Neural cell (in vitro differentiated cells): ENCODE measurements around the gene PTPRT. TPM values are rescaled to one million over a fixed set of nuclear protein-coding genes. Genes with fewer than 3 reads are reported as not detected.

Experiments
- H2AFZ ChIP-seq: fragments of 200-600, 300-800 bp; sonication (generic), shearing (Covaris generic); 2 replicates; pipeline ENCODE4 v1.6.0; 2014; ENCODE audit warnings: low read depth, mild to moderate bottlenecking, antibody characterized with exemption, low read length, moderate library complexity
- H3F3A ChIP-seq: fragments of 200-600 bp; shearing (Covaris generic); 2 replicates; pipeline ENCODE4 v1.6.1; 2016; ENCODE audit warnings: mild to moderate bottlenecking, moderate library complexity, mixed read lengths, antibody characterized with exemption, low read length; ENCODE audit not compliant: insufficient read depth, poor library complexity, severe bottlenecking
- H3K27ac ChIP-seq: fragments of 200-600, 300-800 bp; sonication (generic), shearing (Covaris generic); 2 replicates; pipeline ENCODE4 v1.5.1; 2014; ENCODE audit warnings: mild to moderate bottlenecking, low read length, moderate library complexity
- H3K27me3 ChIP-seq: fragments of 300-800, 200-600 bp; sonication (generic), shearing (Covaris generic); 2 replicates; pipeline ENCODE4 v1.6.0; 2014; ENCODE audit warnings: mild to moderate bottlenecking, low read depth, low read length, moderate library complexity; ENCODE audit not compliant: insufficient read depth
- H3K36me3 ChIP-seq: fragments of 300-800, 200-600 bp; sonication (generic), shearing (Covaris generic); 2 replicates; pipeline ENCODE4 v1.5.1; 2014; ENCODE audit warnings: mild to moderate bottlenecking, antibody characterized with exemption, low read length, moderate library complexity; ENCODE audit not compliant: insufficient read depth
- H3K4me2 ChIP-seq: fragments of 300-800, 200-600 bp; sonication (generic), shearing (Covaris generic); 2 replicates; pipeline ENCODE4 v1.6.0; 2014; ENCODE audit warnings: mild to moderate bottlenecking, low read length
- H3K4me3 ChIP-seq: fragments of 300-800, 200-600 bp; sonication (generic), shearing (Covaris generic); 2 replicates; pipeline ENCODE4 v1.5.1; 2014; ENCODE audit warnings: mild to moderate bottlenecking, low read length, moderate library complexity
- H3K79me2 ChIP-seq: fragments of 200-600 bp; shearing (Covaris generic); replicated peaks from 2 replicates; pipeline ENCODE4 v1.6.0; 2014; ENCODE audit warnings: mild to moderate bottlenecking, low read length, moderate library complexity; ENCODE audit not compliant: insufficient read depth
- H3K9ac ChIP-seq: fragments of 300-800, 200-600 bp; sonication (generic), shearing (Covaris generic); 2 replicates; pipeline ENCODE4 v1.6.1; 2016; ENCODE audit warnings: mild to moderate bottlenecking, low read length, mixed read lengths
- H3K9me2 ChIP-seq: fragments of 200-600 bp; shearing (Covaris generic); 2 replicates; pipeline ENCODE4 v1.6.1; 2016; ENCODE audit warnings: mild to moderate bottlenecking, low read length, mixed read lengths; ENCODE audit not compliant: insufficient read depth
- H3K9me3 ChIP-seq: fragments of 200-600, 300-800 bp; sonication (generic), shearing (Covaris generic); 2 replicates; pipeline ENCODE4 v1.6.1; 2016; ENCODE audit warnings: mild to moderate bottlenecking, mixed run types, low read length, moderate library complexity, mixed read lengths
- H4K20me1 ChIP-seq: fragments of 200-600 bp; shearing (Covaris generic); 2 replicates; pipeline ENCODE4 v1.6.1; 2016; ENCODE audit warnings: mild to moderate bottlenecking, mixed run types; ENCODE audit not compliant: insufficient read depth
- CTCF ChIP-seq: fragments of 450-650 bp; IDR thresholded peaks from 2 replicates; pipeline ENCODE4 v1.5.1; 2014; ENCODE audit warnings: antibody characterized with exemption, mild to moderate bottlenecking, moderate library complexity; ENCODE audit not compliant: poor library complexity, severe bottlenecking
- EP300 ChIP-seq: fragments of 450-650 bp; conservative IDR thresholded peaks from 2 replicates; pipeline ENCODE4 v1.6.1; 2014; ENCODE audit warnings: antibody characterized with exemption, mild to moderate bottlenecking, moderate library complexity; ENCODE audit not compliant: poor library complexity, severe bottlenecking
- EZH2 ChIP-seq: fragments of 200-600, 300-800 bp; shearing (Covaris generic), sonication (generic); IDR thresholded peaks from 2 replicates; pipeline ENCODE4 v1.6.1; 2014; ENCODE audit warnings: antibody characterized with exemption, low read length, borderline replicate concordance, mild to moderate bottlenecking; ENCODE audit not compliant: insufficient read depth, poor library complexity, severe bottlenecking
- MXI1 ChIP-seq: fragments of 450-650 bp; conservative IDR thresholded peaks from 2 replicates; pipeline ENCODE4 v1.6.1; 2014; ENCODE audit warnings: antibody characterized with exemption, mild to moderate bottlenecking; ENCODE audit not compliant: poor library complexity, severe bottlenecking
- POLR2AphosphoS5 ChIP-seq: IDR thresholded peaks from 2 replicates; pipeline ENCODE4 v1.6.1; 2012
- RAD21 ChIP-seq: fragments of 450-650 bp; conservative IDR thresholded peaks from 2 replicates; pipeline ENCODE4 v1.6.1; 2014; ENCODE audit warnings: antibody characterized with exemption, mild to moderate bottlenecking, moderate library complexity
- REST ChIP-seq: IDR thresholded peaks from 2 replicates; pipeline ENCODE4 v1.6.1; 2012; ENCODE audit warnings: borderline replicate concordance
- SMC3 ChIP-seq: fragments of 450-650 bp; conservative IDR thresholded peaks from 2 replicates; pipeline ENCODE4 v1.6.1; 2014; ENCODE audit warnings: antibody characterized with exemption, mild to moderate bottlenecking, moderate library complexity; ENCODE audit not compliant: poor library complexity
- TAF1 ChIP-seq: IDR thresholded peaks from 2 replicates; pipeline ENCODE4 v1.6.1; 2012; ENCODE audit warnings: low read depth
- polyA plus RNA-seq: library from polyadenylated mRNA; depleted of rRNA; stranded (reverse); fragments of >200 nt; gene quantifications from 2 replicates; pipeline ENCODE4 v1.2.3, GENCODE V29; 2014

The PTPRT gene
- polyA plus RNA-seq, 1 donor from 2014 or later, result 9.2 TPM

DNA sequence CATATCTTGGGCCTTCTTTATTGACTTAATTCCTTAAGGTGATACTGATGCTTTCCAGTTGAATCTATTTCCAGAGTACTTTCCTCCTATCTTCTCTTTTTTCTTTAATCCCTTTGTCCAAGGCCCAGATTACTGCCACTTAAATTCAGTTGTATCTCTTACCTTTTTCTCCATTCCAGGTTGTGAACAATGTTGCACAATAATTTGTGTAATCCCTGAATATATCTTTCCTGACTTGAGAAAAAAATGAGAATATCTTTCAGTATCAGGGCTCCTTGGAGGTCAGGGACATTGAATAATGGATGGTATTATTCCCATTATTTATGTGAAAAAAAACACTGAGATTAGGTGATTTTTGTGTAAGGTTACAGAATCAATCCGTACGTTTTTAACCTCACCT, 683.3 kb downstream of the PTPRT start:
- no peak for TF ChIP-seq EZH2
- no peak for TF ChIP-seq REST
- no peak for TF ChIP-seq RAD21
- TF ChIP-seq SMC3, result no peak
- no peak for TF ChIP-seq EP300
- TF ChIP-seq CTCF, result no peak
- no peak for TF ChIP-seq MXI1
- TF ChIP-seq TAF1, result no peak
- no peak for TF ChIP-seq POLR2AphosphoS5
- Histone ChIP-seq H3K79me2 (no peaks in the 10 kb centered on the region), H3K4me3 (no peak overlapping the region), H2AFZ (no peak overlapping the region), H3K27me3 (no peaks in the 10 kb centered on the region), H3F3A (no peaks in the 10 kb centered on the region), H3K9me3 (no peaks in the 10 kb centered on the region), H3K36me3 (no peaks in the 10 kb centered on the region), H3K27ac (no peak overlapping the region), H3K4me2 (no peak overlapping the region), H3K9ac (no peak overlapping the region), H4K20me1 (no peaks in the 10 kb centered on the region), H3K9me2 (no peaks in the 10 kb centered on the region)

- Histone ChIP-seq H3K9me2 (no peaks in the 10 kb centered on the region), H3F3A (no peaks in the 10 kb centered on the region), H3K4me3 (no peak overlapping the region), H3K9me3 (no peaks in the 10 kb centered on the region), H2AFZ (no peak overlapping the region), H3K27me3 (no peaks in the 10 kb centered on the region), H3K36me3 (no peaks in the 10 kb centered on the region), H3K4me2 (no peak overlapping the region), H3K27ac (no peak overlapping the region), H4K20me1 (no peaks in the 10 kb centered on the region), H3K79me2 (no peaks in the 10 kb centered on the region), H3K9ac (no peak overlapping the region)
- TF ChIP-seq MXI1 (no peak), EZH2 (no peak), CTCF (no peak), REST (no peak), TAF1 (no peak), POLR2AphosphoS5 (no peak), EP300 (no peak), RAD21 (no peak), SMC3 (no peak)
These were observed 687.1 kb downstream of the PTPRT start for GRCh38 chr20:42502591-42502990.
